ENCODE measurements around the gene IGFBP5.
A peak's percentile ranks its signal among the peaks of the same experiment; 100 is the strongest.

The IGFBP5 gene

DNA sequence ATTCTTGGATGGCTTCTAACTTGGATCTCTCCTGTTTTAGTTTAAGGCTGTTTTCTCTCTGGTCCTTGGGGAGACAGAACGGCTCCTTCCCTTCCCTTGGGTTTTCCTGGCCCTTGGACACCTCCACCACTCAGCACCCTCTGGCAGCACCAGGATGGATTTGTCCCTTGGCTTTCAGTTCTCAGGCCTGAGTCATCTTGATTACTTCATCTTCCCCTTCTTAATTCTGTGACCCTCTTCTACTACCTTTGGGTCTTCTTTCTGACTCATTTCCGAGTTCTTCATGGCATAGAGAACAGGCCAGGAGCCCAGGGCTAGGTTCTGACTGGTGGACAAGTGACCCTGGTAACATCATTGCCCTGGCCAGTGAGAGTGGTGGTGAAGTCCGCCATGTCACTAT is 47.2 kb downstream of the IGFBP5 start:
- no CpG with 5 or more reads among the region's 3 CpGs for WGBS (ENCODE audit: insufficient coverage, insufficient read length)
- Histone ChIP-seq H3K4me3 (ENCODE audit: low read length) (no peak overlapping the region), H3K27me3 (ENCODE audit: control insufficient read depth, insufficient read depth, low read length) (no peaks in the 10 kb centered on the region), H3K9me3 (ENCODE audit: control insufficient read depth, insufficient read depth, low read length) (no peaks in the 10 kb centered on the region), H3K4me1 (ENCODE audit: control insufficient read depth, insufficient read depth, low read length) (peaks cover 6% of the 10 kb centered on the region), H3K36me3 (ENCODE audit: control insufficient read depth, insufficient read depth, low read length) (no peaks in the 10 kb centered on the region), H3K27ac (ENCODE audit: low read length) (no peak overlapping the region)
- no peak for DNase-seq (ENCODE audit: low read depth, low spot score)

DNA sequence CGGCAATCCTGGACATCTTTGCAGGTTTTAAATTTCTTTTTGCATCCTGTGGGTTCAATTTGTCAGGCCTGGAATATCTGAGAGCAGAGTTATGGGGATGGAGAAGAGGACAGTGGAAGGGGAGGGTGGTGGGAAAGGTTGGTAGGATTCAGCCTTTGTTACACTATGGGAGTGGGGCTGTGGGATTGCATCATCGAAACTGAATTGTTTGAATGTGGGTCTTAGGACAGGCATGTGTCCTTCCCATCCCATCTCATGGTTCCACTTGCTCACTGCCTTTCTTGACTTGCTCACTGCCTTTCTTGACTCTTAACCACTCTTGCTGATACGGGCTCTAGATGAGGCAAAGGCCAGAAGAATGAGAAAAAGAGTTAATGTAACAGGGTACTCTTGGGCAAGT is 49.2 kb downstream of the IGFBP5 start:
- DNase-seq (ENCODE audit: low read depth, low spot score), result no peak
- WGBS (ENCODE audit: insufficient coverage, insufficient read length), result no CpG with 5 or more reads among the region's 3 CpGs
- peaks cover under 1% of the 10 kb centered on the region; the same call in 1 of the 2 replicates for H3K36me3 ChIP-seq (ENCODE audit: control insufficient read depth, insufficient read depth, low read length)
- H3K27me3 ChIP-seq (ENCODE audit: control insufficient read depth, insufficient read depth, low read length), result no peaks in the 10 kb centered on the region
- H3K4me3 ChIP-seq (ENCODE audit: low read length), result no peak overlapping the region
- H3K27ac ChIP-seq (ENCODE audit: low read length), result no peak overlapping the region
- peaks cover 8% of the 10 kb centered on the region for H3K4me1 ChIP-seq (ENCODE audit: control insufficient read depth, insufficient read depth, low read length)
- no peaks in the 10 kb centered on the region for H3K9me3 ChIP-seq (ENCODE audit: control insufficient read depth, insufficient read depth, low read length)

- H3K9me3 ChIP-seq (ENCODE audit: control insufficient read depth, insufficient read depth, low read length), result no peaks in the 10 kb centered on the region
- no peak overlapping the region for H3K27ac ChIP-seq (ENCODE audit: low read length)
- peaks cover 4% of the 10 kb centered on the region; the same call in 1 of the 2 replicates for H3K36me3 ChIP-seq (ENCODE audit: control insufficient read depth, insufficient read depth, low read length)
- no peak overlapping the region for H3K4me3 ChIP-seq (ENCODE audit: low read length)
- H3K27me3 ChIP-seq (ENCODE audit: control insufficient read depth, insufficient read depth, low read length), result no peaks in the 10 kb centered on the region
- no CpG with 5 or more reads among the region's 3 CpGs for WGBS (ENCODE audit: insufficient coverage, insufficient read length)
- DNase-seq (ENCODE audit: low read depth, low spot score), result no peak
- H3K4me1 ChIP-seq (ENCODE audit: control insufficient read depth, insufficient read depth, low read length), result peaks cover 8% of the 10 kb centered on the region
Observed at GRCh38 chr2:216645636-216645950, 49.8 kb downstream of the IGFBP5 start.

DNA sequence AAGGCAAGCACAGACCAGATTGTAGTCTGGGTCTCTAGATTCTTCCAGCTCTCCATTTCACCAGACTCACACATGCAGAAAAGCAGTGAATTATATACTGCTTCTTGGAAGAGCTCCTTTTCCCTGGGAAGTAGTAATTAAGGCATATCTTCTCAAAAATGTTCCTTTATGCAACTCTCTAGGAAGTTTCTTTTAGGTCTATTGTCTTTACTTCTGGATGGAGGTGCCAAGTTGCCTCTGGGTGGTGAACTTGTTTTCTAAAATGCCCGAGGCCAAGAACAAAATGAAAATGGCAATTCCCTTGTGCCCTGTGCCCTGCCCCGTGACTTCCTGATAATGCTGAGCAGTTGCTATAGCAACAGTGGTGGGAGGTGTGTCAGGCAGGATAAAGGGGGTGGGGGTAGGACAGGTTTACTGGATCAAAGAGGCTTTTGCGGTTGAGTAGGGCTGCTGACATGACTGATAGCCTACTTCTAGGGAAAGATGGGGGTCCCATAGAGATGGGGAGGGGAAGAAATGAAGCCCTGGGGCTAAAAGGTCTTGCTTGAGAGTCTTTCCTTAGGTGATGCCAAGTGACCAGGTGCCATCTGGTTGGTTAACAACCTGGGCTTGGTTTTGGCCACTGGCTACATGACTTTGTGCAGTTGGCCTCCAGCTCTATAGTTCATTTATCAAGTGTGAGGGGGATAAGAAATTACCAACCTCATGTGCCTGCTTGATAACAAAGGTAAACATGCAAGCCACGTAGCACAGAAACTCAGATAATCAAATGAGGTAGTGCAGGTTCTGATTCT is 50.3 kb downstream of the IGFBP5 start:
- H3K27me3 ChIP-seq (ENCODE audit: control insufficient read depth, insufficient read depth, low read length), result no peaks in the 10 kb centered on the region
- peaks cover 7% of the 10 kb centered on the region for H3K4me1 ChIP-seq (ENCODE audit: control insufficient read depth, insufficient read depth, low read length)
- no peaks in the 10 kb centered on the region for H3K9me3 ChIP-seq (ENCODE audit: control insufficient read depth, insufficient read depth, low read length)
- no peak overlapping the region for H3K4me3 ChIP-seq (ENCODE audit: low read length)
- WGBS (ENCODE audit: insufficient coverage, insufficient read length), result no CpG with 5 or more reads among the region's 4 CpGs
- H3K36me3 ChIP-seq (ENCODE audit: control insufficient read depth, insufficient read depth, low read length), result peaks cover 4% of the 10 kb centered on the region; the same call in 1 of the 2 replicates
- DNase-seq (ENCODE audit: low read depth, low spot score), result no peak
- no peak overlapping the region for H3K27ac ChIP-seq (ENCODE audit: low read length)

DNA sequence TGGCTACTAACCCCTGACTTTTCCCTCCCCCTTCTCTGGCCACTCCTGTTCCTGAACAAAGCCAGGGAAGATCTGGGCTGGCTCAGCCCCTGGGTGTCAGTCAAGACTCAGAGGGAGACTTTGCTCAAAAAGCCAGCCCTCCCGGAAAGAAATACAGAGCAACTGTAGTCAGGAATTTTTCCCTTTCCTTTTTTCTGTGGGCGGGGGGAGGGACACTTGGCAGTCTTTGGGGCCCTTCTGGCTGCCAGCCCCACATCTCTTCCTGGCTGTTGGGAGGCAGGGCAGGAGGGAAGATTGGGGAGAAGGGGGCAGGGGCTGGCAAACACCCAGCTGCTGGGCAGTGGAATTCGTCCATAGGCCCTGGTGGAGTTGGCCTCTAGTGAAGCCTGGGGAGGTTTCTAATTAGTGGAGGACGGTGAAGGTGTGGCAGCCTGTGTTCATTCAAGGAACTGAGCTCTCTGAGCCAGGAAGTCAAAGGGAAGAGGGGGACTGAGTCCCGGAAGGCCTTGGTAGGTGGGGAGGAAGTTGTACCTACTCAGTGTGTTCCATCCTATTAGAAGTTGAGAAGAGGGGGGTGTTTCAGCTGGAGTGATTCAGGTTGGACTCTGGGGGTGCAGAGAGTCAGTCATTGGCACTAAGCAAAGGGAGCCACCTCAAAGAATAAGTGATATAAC is 51.2 kb downstream of the IGFBP5 start:
- Histone ChIP-seq H3K27me3 (ENCODE audit: control insufficient read depth, insufficient read depth, low read length) (no peaks in the 10 kb centered on the region), H3K4me1 (ENCODE audit: control insufficient read depth, insufficient read depth, low read length) (peaks cover 5% of the 10 kb centered on the region), H3K4me3 (ENCODE audit: low read length) (no peak overlapping the region), H3K36me3 (ENCODE audit: control insufficient read depth, insufficient read depth, low read length) (peaks cover 4% of the 10 kb centered on the region; the same call in 1 of the 2 replicates), H3K27ac (ENCODE audit: low read length) (no peak overlapping the region), H3K9me3 (ENCODE audit: control insufficient read depth, insufficient read depth, low read length) (no peaks in the 10 kb centered on the region)
- no CpG with 5 or more reads among the region's 5 CpGs for WGBS (ENCODE audit: insufficient coverage, insufficient read length)
- DNase-seq (ENCODE audit: low read depth, low spot score), result no peak

- H3K27ac ChIP-seq (ENCODE audit: low read length), result no peak overlapping the region
- WGBS (ENCODE audit: insufficient coverage, insufficient read length), result no CpG with 5 or more reads among the region's 3 CpGs
- peaks cover 3% of the 10 kb centered on the region for H3K4me1 ChIP-seq (ENCODE audit: control insufficient read depth, insufficient read depth, low read length)
- DNase-seq (ENCODE audit: low read depth, low spot score), result no peak
- H3K4me3 ChIP-seq (ENCODE audit: low read length), result no peak overlapping the region
- no peaks in the 10 kb centered on the region for H3K27me3 ChIP-seq (ENCODE audit: control insufficient read depth, insufficient read depth, low read length)
- H3K9me3 ChIP-seq (ENCODE audit: control insufficient read depth, insufficient read depth, low read length), result no peaks in the 10 kb centered on the region
- H3K36me3 ChIP-seq (ENCODE audit: control insufficient read depth, insufficient read depth, low read length), result peaks cover 6% of the 10 kb centered on the region; the same call in 1 of the 2 replicates
Observed at GRCh38 chr2:216637472-216637871, 57.9 kb downstream of the IGFBP5 start.

GRCh38 chr2:216636551-216637450 is 58.5 kb downstream of the IGFBP5 start:
- no peak overlapping the region for H3K27ac ChIP-seq (ENCODE audit: low read length)
- peak overlapping the region; percentile 17; the same call in 1 of the 2 replicates for H3K4me3 ChIP-seq (ENCODE audit: low read length)
- WGBS (ENCODE audit: insufficient coverage, insufficient read length), result no CpG with 5 or more reads among the region's 29 CpGs
- H3K27me3 ChIP-seq (ENCODE audit: control insufficient read depth, insufficient read depth, low read length), result no peaks in the 10 kb centered on the region
- peaks cover 5% of the 10 kb centered on the region for H3K4me1 ChIP-seq (ENCODE audit: control insufficient read depth, insufficient read depth, low read length)
- DNase-seq (ENCODE audit: low read depth, low spot score), result no peak
- peaks cover 6% of the 10 kb centered on the region; the same call in 1 of the 2 replicates for H3K36me3 ChIP-seq (ENCODE audit: control insufficient read depth, insufficient read depth, low read length)
- H3K9me3 ChIP-seq (ENCODE audit: control insufficient read depth, insufficient read depth, low read length), result no peaks in the 10 kb centered on the region

DNA sequence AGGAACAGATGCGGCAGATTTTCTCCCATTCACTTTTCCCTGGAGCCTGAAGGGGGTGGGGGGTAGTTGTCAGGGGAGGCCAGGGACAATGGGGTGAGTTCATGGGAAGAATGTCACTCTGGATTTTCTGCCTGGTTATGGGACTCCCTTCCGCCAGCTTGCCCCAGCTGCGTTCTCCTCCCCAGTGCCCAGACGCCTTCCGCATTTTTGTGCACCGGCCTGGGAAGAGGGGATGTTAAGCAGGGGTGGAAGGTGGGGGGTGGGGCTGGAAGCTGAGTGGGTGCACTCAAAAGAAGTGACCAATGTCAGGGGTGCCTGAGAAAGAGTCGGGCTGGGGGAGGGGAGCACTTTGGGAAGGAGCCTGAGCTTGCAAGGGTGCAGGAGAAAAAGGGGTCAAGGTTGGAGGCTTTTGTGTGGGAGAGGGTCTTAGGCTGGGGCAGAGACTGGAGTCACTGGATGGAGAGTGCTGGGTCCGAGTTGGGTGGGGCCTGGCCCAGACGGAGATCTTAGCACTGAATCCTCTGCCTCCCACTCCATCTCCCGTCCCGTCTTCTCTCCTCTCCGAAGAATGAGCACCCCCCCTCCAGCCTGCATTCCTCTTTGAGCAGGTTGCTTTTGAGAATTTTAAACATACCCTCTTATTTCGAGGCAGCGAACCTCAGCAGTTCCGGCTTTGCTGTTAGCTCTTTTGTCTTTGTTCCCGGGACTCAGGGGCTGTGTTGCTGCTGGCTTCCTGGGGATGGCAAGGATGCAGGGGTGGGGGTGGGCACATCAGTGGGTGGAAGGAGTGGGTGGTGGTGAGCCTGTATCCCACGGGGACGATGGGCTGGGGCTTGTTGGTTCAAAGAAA is 59.4 kb downstream of the IGFBP5 start:
- Histone ChIP-seq H3K9me3 (ENCODE audit: control insufficient read depth, insufficient read depth, low read length) (no peaks in the 10 kb centered on the region), H3K4me1 (ENCODE audit: control insufficient read depth, insufficient read depth, low read length) (peaks cover 5% of the 10 kb centered on the region), H3K27me3 (ENCODE audit: control insufficient read depth, insufficient read depth, low read length) (no peaks in the 10 kb centered on the region), H3K27ac (ENCODE audit: low read length) (no peak overlapping the region), H3K36me3 (ENCODE audit: control insufficient read depth, insufficient read depth, low read length) (peaks cover 4% of the 10 kb centered on the region; the same call in 1 of the 2 replicates), H3K4me3 (ENCODE audit: low read length) (peak overlapping the region; percentile 17; the same call in 1 of the 2 replicates)
- DNase-seq (ENCODE audit: low read depth, low spot score), result no peak
- no CpG with 5 or more reads among the region's 18 CpGs for WGBS (ENCODE audit: insufficient coverage, insufficient read length)

DNA sequence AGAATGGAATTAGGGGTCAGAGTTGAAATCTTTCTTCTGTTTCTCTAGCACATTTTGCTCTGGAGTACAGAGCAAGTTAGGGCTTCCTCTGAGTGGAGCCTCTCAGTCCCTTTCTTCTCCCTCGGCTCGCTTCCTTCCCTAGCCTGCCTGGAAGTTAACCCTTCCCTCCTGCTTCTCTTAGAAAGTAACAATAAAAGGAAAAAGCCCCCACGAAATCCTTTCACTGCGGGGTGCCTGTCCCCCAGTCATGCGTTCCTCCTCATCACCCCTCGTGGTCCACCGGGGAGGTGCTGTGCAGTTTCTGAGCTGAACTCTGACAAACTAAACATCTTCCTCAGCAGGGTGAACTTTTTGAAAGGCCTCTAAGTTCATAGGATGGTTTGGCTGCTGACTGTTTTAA is 60.2 kb downstream of the IGFBP5 start:
- 0 out of 2 replicates have a peak, but pooled peaks cover 2% of the 10 kb centered on the region for H3K36me3 ChIP-seq (ENCODE audit: control insufficient read depth, insufficient read depth, low read length)
- no peaks in the 10 kb centered on the region for H3K9me3 ChIP-seq (ENCODE audit: control insufficient read depth, insufficient read depth, low read length)
- DNase-seq (ENCODE audit: low read depth, low spot score), result no peak
- peak overlapping the region; percentile 87; the same call in 1 of the 2 replicates for H3K4me3 ChIP-seq (ENCODE audit: low read length)
- no peaks in the 10 kb centered on the region for H3K27me3 ChIP-seq (ENCODE audit: control insufficient read depth, insufficient read depth, low read length)
- H3K27ac ChIP-seq (ENCODE audit: low read length), result no peak overlapping the region
- peaks cover 5% of the 10 kb centered on the region for H3K4me1 ChIP-seq (ENCODE audit: control insufficient read depth, insufficient read depth, low read length)
- no CpG with 5 or more reads among the region's 7 CpGs for WGBS (ENCODE audit: insufficient coverage, insufficient read length)
